Measurements from ENCODE around the gene EIF2B2. TPM values are rescaled to one million over a fixed set of nuclear protein-coding genes. Genes with fewer than 3 reads are reported as not detected.
A peak's percentile ranks its signal among the peaks of the same experiment; 100 is the strongest.

EIF2B2 gene
- polyA plus RNA-seq, 1 experiment, result 78.0 TPM

- Histone ChIP-seq H3K36me3 (ENCODE audit: control insufficient read depth, insufficient read depth, low read length) (no peaks in the 10 kb centered on the region), H3K27me3 (ENCODE audit: control insufficient read depth, insufficient read depth, low read length) (no peaks in the 10 kb centered on the region; the same call in 1 of the 2 replicates), H3K4me3 (ENCODE audit: low read depth, low read length) (peak within 1 kb of the TSS; percentile 45)
- ChIA-PET CTCF (interaction anchor here (0.9 to 5.1 kb wide), 4 partner anchors 10 to 133 kb away, joined by 3 to 29 read pairs (median 15); no protein-coding TSS in a partner anchor), POLR2A (no interaction called here)
- no peak for DNase-seq (ENCODE audit: low read depth)
- no peak for TF ChIP-seq CTCF (IDR thresholded peaks at IDR 0.05; ENCODE audit: insufficient read depth, low read depth, low read length)
These were observed 47.3 kb upstream of the EIF2B2 start, which contains the start of gene PGF for GRCh38 chr14:74955229-74956026. PGF (minus strand) TSS chr14:74955597; CDS start chr14:74955242, 355 bp downstream.

- POLR2A ChIA-PET, result no interaction called here
These were observed 46.8 kb upstream of the EIF2B2 start for GRCh38 chr14:74956027-74956279.

GRCh38 chr14:74956280-74957072 is 46.2 kb upstream of the EIF2B2 start:
- ChIA-PET CTCF (interaction anchor here (1.0 kb wide), 1 partner anchor 11 kb away, joined by 4 read pairs; no protein-coding TSS in a partner anchor), POLR2A (no interaction called here)
- no peak for TF ChIP-seq CTCF (IDR thresholded peaks at IDR 0.05; ENCODE audit: insufficient read depth, low read depth, low read length)
- Histone ChIP-seq H3K27me3 (ENCODE audit: control insufficient read depth, insufficient read depth, low read length) (no peaks in the 10 kb centered on the region; the same call in 1 of the 2 replicates), H3K36me3 (ENCODE audit: control insufficient read depth, insufficient read depth, low read length) (no peaks in the 10 kb centered on the region), H3K4me3 (ENCODE audit: low read depth, low read length) (no peak overlapping the region)
- DNase-seq (ENCODE audit: low read depth), result no peak

More at GRCh38 chr14:74956027-74956279, 46.8 kb upstream of the EIF2B2 start:
- Histone ChIP-seq H3K4me3 (ENCODE audit: low read depth, low read length) (no peak overlapping the region; the same call in 1 of the 2 replicates), H3K27me3 (ENCODE audit: control insufficient read depth, insufficient read depth, low read length) (no peaks in the 10 kb centered on the region; the same call in 1 of the 2 replicates), H3K36me3 (ENCODE audit: control insufficient read depth, insufficient read depth, low read length) (no peaks in the 10 kb centered on the region)
- TF ChIP-seq CTCF (IDR thresholded peaks at IDR 0.05; ENCODE audit: insufficient read depth, low read depth, low read length), result no peak
- DNase-seq (ENCODE audit: low read depth), result no peak
- CTCF ChIA-PET, result interaction anchor here (0.9 to 1.0 kb wide), 2 partner anchors 10 to 68 kb away, joined by 3 to 4 read pairs; no protein-coding TSS in a partner anchor

GRCh38 chr14:74959596-74960180 is 43.0 kb upstream of the EIF2B2 start:
- TF ChIP-seq CTCF (IDR thresholded peaks at IDR 0.05; ENCODE audit: insufficient read depth, low read depth, low read length), result no peak
- POLR2A ChIA-PET, result no interaction called here
- CTCF ChIA-PET, result interaction anchor here (0.9 to 2.4 kb wide), 2 partner anchors 10 to 13 kb away, joined by 3 to 12 read pairs; no protein-coding TSS in a partner anchor
- Histone ChIP-seq H3K4me3 (ENCODE audit: low read depth, low read length) (no peak overlapping the region), H3K27me3 (ENCODE audit: control insufficient read depth, insufficient read depth, low read length) (no peaks in the 10 kb centered on the region; the same call in 1 of the 2 replicates), H3K36me3 (ENCODE audit: control insufficient read depth, insufficient read depth, low read length) (no peaks in the 10 kb centered on the region)
- DNase-seq (ENCODE audit: low read depth), result no peak

Measured in BJ (cell line).